Activated CD8-positive, alpha-beta memory T cell treated with anti-CD3 and anti-CD28 coated beads, Interleukin-2, amount 50 U/mL, for 1 hour (primary cell): Measurements from ENCODE around the gene PI4K2A.

Source experiments
- DNase-seq: peaks from one replicate; pipeline ENCODE4 v3.0.0-alpha.2; 2020; ENCODE audit errors: extremely low read depth

The PI4K2A gene

GRCh38 chr10:97704341-97704740 is 63.9 kb downstream of the PI4K2A start:
- no peak for DNase-seq

GRCh38 chr10:97705006-97705670 is 64.7 kb downstream of the PI4K2A start:
- no peak for DNase-seq

GRCh38 chr10:97707134-97707861 is 66.8 kb downstream of the PI4K2A start:
- DNase-seq = no peak

- DNase-seq = no peak
Observed at GRCh38 chr10:97708167-97708566, 67.7 kb downstream of the PI4K2A start.

DNA sequence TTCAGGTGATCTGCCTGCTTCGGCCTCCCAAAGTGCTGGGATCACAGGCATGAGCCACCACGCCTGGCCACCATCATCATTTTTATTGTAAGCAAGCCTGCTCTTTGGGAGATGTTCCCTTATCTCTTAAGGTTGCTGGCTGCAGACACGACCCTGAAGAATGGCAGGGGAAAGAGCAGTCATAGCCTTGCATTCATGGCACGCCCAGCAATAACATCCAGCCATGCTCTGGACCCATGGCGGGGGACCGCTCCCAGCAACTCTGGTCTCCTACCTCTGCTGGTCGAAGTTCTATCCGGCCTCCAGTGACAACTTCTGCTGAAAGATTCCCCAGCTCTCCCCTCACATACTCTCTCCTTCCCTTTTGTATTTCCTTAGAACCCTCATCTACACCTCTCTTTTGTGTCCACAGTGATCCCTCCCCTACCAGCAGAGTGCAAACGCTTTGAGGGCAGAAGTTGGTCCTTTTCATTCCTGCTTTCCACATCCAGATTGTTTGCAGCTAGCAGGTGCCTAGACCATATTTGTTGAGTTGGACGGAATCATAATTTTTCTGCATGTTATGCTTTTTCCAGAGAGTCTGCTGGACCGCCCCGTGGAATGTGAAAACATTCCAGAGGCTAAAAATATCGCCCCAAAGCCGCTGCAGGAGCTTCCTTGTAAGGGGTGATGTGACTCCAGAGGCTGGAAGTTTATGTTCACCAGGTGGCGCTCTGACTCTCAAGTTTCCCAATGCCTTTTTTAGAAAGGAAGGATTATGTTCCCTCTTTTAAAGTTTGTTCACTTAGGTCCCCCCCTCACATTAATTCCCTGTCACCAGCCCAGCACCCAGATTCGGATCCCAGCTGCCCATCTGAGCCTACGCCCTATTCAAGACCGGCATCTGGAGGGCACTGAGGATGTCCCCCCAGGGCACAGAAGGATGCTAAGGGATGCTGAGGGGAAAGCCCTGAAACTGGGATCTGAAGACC is 68.8 kb downstream of the PI4K2A start:
- DNase-seq = no peak

DNA sequence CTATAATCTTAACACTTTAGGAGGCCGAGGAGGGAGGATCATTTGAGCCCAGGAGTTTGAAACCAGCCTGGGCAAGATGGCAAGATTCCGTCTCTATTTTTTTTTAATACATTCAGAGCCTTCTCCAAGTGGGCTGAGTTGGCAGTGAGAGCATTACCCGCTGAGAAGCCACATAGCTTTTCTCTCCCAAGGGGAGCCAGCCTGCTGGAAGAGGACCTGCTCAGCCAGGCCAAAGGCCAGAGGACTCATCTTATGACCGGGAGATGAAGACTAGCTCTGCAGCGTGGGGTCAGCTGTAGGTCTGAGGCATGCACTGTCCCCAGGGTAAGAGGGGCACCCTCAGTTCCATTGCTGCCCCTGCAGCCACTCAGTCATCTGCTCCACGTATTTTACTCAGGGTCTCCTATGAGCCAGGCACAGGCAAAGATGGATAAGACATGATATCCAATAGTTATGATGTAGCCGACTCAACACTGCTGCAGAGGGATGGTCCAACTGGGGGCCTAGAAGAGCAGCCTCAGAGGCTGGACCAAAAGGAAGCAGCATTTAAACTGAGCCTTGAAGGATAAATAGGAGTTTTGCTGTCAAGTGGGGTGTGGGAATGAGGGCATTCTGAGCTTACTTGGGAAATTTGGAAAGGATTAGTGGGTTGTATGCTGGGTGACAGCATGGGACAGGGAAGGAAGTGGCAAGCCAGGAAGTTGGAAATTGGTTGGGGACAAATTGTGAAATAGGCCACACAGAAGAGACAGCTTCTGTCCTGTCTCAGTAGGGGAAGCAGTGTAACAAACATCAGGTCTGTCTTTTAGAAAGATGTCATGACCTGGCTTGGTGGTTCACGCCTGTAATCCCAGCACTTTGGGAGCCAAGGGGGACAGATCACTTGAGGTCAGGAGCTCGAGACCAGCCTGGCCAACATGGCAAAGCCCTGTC is 71.4 kb downstream of the PI4K2A start:
- DNase-seq = no peak

GRCh38 chr10:97713339-97713825 is 72.9 kb downstream of the PI4K2A start, which contains the start of gene MARVELD1:
MARVELD1 (plus strand) TSS chr10:97713730; CDS start chr10:97713877, 147 bp downstream.
- no peak for DNase-seq

DNA sequence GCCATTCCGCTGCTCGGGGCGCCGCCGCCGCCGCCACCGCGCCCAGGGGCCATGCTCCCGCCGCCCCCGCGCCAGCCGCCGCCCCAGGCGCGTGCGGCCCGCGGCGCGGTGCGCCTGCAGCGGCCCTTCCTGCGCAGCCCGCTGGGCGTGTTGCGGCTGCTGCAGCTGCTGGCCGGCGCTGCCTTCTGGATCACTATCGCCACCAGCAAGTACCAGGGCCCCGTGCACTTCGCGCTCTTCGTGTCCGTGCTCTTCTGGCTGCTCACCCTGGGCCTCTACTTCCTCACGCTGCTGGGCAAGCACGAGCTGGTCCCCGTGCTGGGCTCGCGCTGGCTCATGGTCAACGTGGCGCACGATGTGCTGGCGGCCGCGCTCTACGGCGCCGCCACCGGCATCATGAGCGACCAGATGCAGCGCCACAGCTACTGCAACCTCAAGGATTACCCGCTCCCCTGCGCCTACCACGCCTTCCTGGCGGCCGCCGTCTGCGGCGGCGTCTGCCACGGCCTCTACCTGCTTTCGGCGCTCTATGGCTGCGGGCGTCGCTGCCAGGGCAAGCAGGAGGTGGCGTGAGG is 73.4 kb downstream of the PI4K2A start:
- no peak for DNase-seq

DNA sequence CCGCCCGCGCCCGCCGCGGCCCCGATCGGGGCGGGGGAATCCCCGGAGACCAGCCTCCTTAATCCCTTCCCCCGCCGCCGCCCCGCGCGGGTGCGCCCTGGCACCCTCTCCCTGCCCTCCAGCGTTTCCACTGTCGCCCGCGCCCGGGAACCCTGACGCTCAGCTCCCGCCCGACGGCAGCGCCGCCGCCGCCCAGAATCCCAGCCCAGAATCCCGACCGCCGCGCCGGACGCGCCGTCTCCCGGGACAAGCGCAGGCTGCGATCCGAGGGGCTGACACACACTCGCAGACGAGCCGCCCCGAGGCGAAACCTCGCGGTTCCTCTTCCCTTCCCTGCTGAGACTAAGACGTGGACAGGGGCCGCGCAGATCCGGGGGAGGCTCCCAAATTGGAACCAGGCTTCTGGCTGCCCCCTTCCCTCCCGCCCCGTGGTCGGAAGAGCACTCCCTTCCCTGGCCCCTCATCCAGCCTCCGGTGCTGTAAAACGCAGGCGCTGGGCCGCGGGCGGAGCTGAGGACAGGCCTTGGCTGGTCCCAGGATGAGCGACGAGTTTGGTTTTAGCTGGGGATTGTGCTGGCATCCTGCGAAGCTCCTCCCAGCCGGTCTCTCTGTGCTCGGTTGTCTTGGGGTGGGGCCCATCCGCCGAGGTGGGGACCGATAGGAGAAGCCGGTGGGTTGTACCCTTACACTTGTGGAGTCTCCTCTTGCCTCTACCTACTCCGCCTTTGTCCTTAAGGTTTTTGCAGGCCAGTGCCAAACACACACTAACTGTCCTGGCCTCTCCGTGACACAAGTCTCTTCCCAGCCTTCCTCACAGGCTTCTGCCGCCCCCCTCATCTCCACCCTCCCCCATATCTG is 74.2 kb downstream of the PI4K2A start:
- DNase-seq = no peak

DNA sequence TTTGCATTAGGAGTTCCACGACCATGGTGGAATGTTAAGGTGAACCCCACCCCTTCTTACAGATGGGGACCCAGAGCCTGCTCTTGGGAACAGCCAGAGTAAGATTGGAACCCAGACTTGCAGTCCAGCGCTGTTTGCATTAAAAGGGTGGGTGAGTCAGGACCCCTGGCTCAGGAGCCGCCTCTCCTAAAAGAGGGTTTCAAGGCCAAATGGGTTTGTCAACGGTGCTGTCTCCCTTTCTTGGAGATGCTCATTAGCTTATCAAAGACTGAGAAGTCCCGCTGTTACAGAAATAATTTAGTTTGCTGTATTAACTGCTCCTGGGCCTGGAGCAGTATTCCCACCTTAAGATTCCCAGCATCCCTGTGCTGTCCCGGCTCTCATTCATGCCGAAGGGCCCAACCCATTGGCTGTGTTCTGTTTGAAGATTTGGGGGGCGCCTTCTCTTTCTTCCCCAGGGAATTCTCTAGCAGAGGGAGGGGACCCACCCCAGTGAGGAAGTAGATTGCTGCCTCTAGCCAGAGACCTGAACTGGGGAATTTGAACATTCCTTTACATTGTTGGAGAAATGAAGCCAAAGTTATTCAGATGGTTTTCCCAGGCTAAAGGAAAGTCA is 74.9 kb downstream of the PI4K2A start:
- no peak for DNase-seq

DNA sequence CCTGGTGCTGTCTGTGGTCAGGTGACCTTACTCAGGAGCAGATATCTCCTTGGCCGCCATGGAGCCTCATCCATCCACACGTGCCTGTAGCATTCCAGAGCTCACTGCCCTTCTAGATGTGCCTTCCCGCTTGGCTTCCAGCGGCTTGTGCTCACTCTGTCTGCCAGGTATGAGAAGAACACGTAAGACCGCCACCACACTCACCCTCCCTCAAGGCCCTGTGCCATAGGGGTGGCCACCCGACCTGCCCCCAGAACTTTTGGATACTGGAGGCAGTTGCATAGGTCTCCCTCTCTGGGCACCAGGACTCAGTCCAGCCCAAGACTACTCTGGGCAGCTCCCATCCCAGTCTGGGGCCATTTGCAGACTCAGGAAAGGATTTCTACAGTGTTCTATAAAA is 77.2 kb downstream of the PI4K2A start:
- DNase-seq = no peak

DNA sequence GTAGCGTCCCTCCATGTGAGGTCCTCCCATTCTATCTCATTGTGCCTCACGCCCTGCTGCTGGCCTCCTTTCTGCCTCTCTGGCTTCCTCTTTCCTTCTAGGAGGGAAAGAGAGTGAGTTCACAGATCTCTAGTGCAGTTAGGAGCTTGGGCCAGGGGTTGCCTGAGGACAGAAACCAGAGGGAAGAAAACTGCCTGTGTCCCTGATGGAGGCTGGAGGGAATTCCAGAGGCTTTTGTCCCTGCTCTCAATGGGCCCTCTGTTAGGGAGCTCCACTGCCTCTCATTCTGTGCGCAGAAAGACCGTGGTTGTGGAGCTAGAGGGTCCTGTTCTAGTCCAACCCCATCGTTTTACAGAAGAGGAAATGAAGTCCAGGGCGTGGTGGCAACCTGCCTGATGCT is 77.7 kb downstream of the PI4K2A start:
- DNase-seq = no peak

DNA sequence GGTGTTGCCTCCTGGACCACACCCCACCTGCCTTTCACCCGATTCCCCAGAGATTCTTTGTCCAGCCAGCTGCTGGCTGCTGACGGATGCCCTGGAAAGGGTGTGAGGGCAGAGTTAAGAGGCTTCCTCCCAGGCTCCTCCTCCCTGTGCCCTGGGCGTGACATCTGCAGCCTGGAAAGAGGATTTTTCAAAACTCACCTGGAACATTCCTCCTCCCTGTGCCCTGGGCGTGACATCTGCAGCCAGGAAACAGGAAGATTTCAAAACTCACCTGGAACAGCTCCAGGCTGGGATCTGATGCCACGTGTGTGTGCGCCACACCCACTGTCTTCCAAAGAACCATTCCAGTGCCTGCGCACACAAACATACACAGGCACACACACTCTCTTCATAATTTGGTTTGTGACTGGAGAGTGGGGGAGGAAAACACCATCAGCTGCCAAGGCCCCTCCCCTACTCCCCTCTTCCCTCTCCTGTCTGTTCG is 78.2 kb downstream of the PI4K2A start:
- DNase-seq = no peak

- no peak for DNase-seq
Observed at GRCh38 chr10:97719602-97720001, 79.1 kb downstream of the PI4K2A start.

- no peak for DNase-seq
Observed at GRCh38 chr10:97721871-97722780, 81.7 kb downstream of the PI4K2A start.

GRCh38 chr10:97723001-97723400 is 82.5 kb downstream of the PI4K2A start:
- DNase-seq = no peak

DNA sequence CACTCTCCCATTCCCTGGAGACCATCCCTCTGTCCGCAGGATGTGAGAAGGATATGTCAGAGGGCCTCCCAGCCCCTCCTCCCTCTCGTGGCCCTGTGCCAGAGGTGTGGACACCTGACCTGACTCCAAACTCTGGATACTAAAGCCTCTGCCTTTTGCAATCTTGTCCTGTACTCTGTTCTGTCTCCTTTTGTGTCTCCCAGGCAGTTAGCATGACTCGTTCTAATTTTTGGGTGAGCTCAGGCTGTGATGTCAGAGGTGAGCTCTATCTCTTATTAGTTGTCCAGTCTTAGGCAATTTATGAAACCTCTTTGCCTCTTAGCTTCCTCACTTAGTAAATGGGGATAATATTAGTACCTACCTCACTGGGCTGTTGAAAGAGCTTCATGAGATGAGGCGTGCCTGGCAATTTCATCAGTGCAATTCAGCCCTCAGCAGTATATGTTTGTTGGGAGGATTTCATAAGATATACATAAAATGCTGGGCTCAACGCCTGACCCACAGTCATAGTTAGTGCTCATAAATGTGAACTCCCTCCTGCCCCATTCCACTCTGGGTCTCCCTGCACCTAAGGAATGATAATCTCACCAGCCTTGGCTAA is 84.0 kb downstream of the PI4K2A start:
- DNase-seq = no peak
